SK-N-SH treated with all-trans-retinoic acid at 6 μM for 48 hours (cell line): ENCODE measurements around the gene ELOVL6.

Experiments used
- ARNTL ChIP-seq: fragments of 450-650 bp; formaldehyde crosslinking; IDR thresholded peaks from 2 replicates; pipeline ENCODE4 v1.5.0; 2020; ENCODE audit warnings: low read depth, mild to moderate bottlenecking, moderate library complexity, borderline replicate concordance
- CREB5 ChIP-seq: fragments of 250-450 bp; sonication (Bioruptor Pico); IDR thresholded peaks from 2 replicates; pipeline ENCODE4 v1.5.1; 2020; ENCODE audit warnings: low read depth, mild to moderate bottlenecking, moderate library complexity
- CSRNP3 ChIP-seq: fragments of 250-450 bp; sonication (Bioruptor Pico); IDR thresholded peaks from 2 replicates; pipeline ENCODE4 v1.5.1; 2021; ENCODE audit warnings: mild to moderate bottlenecking, moderate library complexity
- ESRRG ChIP-seq: fragments of 250-450 bp; sonication (Bioruptor Pico); IDR thresholded peaks from 2 replicates; pipeline ENCODE4 v1.6.1; 2021; ENCODE audit warnings: mild to moderate bottlenecking
- GLIS3 ChIP-seq: fragments of 250-450 bp; sonication (Bioruptor Pico); IDR thresholded peaks from 2 replicates; pipeline ENCODE4 v1.5.0; 2020; ENCODE audit warnings: mild to moderate bottlenecking, moderate library complexity
- ISL1 ChIP-seq: fragments of 250-450 bp; sonication (Bioruptor Pico); IDR thresholded peaks from 2 replicates; pipeline ENCODE4 v2.1.2; 2022; ENCODE audit warnings: mild to moderate bottlenecking, moderate library complexity
- OSR1 ChIP-seq: fragments of 250-450 bp; sonication (Bioruptor Pico); IDR thresholded peaks from 2 replicates; pipeline ENCODE4 v1.8.0; 2022; ENCODE audit warnings: moderate library complexity, mild to moderate bottlenecking, inconsistent platforms
- PATZ1 ChIP-seq: fragments of 250-450 bp; sonication (Bioruptor Pico); IDR thresholded peaks from 2 replicates; pipeline ENCODE4 v1.8.0; 2020; ENCODE audit warnings: mild to moderate bottlenecking, moderate library complexity, borderline replicate concordance
- RARB ChIP-seq: fragments of 250-450 bp; sonication (Bioruptor Pico); IDR thresholded peaks from 2 replicates; pipeline ENCODE4 v1.8.0; 2021; ENCODE audit warnings: mild to moderate bottlenecking, moderate library complexity
- TSHZ2 ChIP-seq: fragments of 250-450 bp; sonication (Bioruptor Pico); IDR thresholded peaks from 2 replicates; pipeline ENCODE4 v1.5.0; 2020; ENCODE audit warnings: mild to moderate bottlenecking, moderate library complexity
- ZC3H10 ChIP-seq: fragments of 250-450 bp; sonication (Bioruptor Pico); IDR thresholded peaks from 2 replicates; pipeline ENCODE4 v1.5.1; 2021; ENCODE audit warnings: mild to moderate bottlenecking, moderate library complexity
- ZFP3 ChIP-seq: fragments of 250-450 bp; sonication (Bioruptor Pico); IDR thresholded peaks from 2 replicates; pipeline ENCODE4 v1.5.0; 2020; ENCODE audit warnings: mild to moderate bottlenecking, moderate library complexity
- ZNF565 ChIP-seq: fragments of 450-650 bp; formaldehyde crosslinking; conservative IDR thresholded peaks from 2 replicates; pipeline ENCODE4 v1.5.0; 2020; ENCODE audit warnings: low read depth, mild to moderate bottlenecking, moderate library complexity
- ZNF70 ChIP-seq: fragments of 450-650 bp; formaldehyde crosslinking; IDR thresholded peaks from 2 replicates; pipeline ENCODE4 v1.5.0; 2020; ENCODE audit warnings: mild to moderate bottlenecking, moderate library complexity

- no peak for TF ChIP-seq ARNTL
- TF ChIP-seq RARB (CRISPR knock-in tag): no peak
- no peak for TF ChIP-seq ESRRG (CRISPR knock-in tag)
- TF ChIP-seq OSR1: no peak
- no peak for TF ChIP-seq CSRNP3 (CRISPR knock-in tag)
- no peak for TF ChIP-seq PATZ1 (CRISPR knock-in tag)
- TF ChIP-seq ISL1 (CRISPR knock-in tag): no peak
- no peak for TF ChIP-seq ZFP3 (CRISPR knock-in tag)
- no peak for TF ChIP-seq GLIS3
- TF ChIP-seq ZC3H10: no peak
- TF ChIP-seq CREB5 (CRISPR knock-in tag): no peak
- TF ChIP-seq TSHZ2 (CRISPR knock-in tag): no peak
- no peak for TF ChIP-seq ZNF70
- no peak for TF ChIP-seq ZNF565 (CRISPR knock-in tag)
Observed at GRCh38 chr4:110196206-110196870, 2.1 kb downstream of the ELOVL6 start.
